Eye (tissue), 1 donor: Measurements from ENCODE around the gene PZP.
A peak's percentile ranks its signal among the peaks of the same experiment; 100 is the strongest.

ENCODE experiments used
- DNase-seq: peaks from one replicate; pipeline ENCODE4 v3.0.0-alpha.2; 2015

The PZP gene

GRCh38 chr12:9122091-9122609 lies 86.0 kb downstream of the PZP start:
- peak; percentile 12 for DNase-seq

GRCh38 chr12:9120487-9121184 lies 87.6 kb downstream of the PZP start:
- DNase-seq: no peak

- no peak for DNase-seq
These were observed 90.0 kb downstream of the PZP start for GRCh38 chr12:9118158-9118557.

- DNase-seq: peak; percentile 15
These were observed 92.2 kb downstream of the PZP start, which contains the start of gene A2M for GRCh38 chr12:9115731-9116559. A2M (minus strand) TSS chr12:9115919; CDS start chr12:9115849, 70 bp downstream.

- DNase-seq: no peak
These were observed 93.2 kb downstream of the PZP start for GRCh38 chr12:9114946-9115345.

- DNase-seq: no peak
These were observed 94.2 kb downstream of the PZP start for GRCh38 chr12:9113987-9114309.

- DNase-seq: no peak
These were observed 94.8 kb downstream of the PZP start for GRCh38 chr12:9113296-9113986.

- DNase-seq: no peak
These were observed 95.9 kb downstream of the PZP start for GRCh38 chr12:9112076-9112853.

GRCh38 chr12:9111525-9111924 lies 96.7 kb downstream of the PZP start:
- DNase-seq: no peak

GRCh38 chr12:9109737-9110491 lies 98.3 kb downstream of the PZP start:
- DNase-seq: no peak

GRCh38 chr12:9109213-9109522 lies 99.0 kb downstream of the PZP start:
- no peak for DNase-seq

GRCh38 chr12:9108504-9109212 lies 99.5 kb downstream of the PZP start:
- no peak for DNase-seq

GRCh38 chr12:9107542-9107873 lies 100.7 kb downstream of the PZP start:
- no peak for DNase-seq

GRCh38 chr12:9106610-9107541 lies 101.3 kb downstream of the PZP start:
- no peak for DNase-seq

GRCh38 chr12:9106067-9106466 lies 102.1 kb downstream of the PZP start:
- no peak for DNase-seq

GRCh38 chr12:9104767-9105423 lies 103.3 kb downstream of the PZP start:
- no peak for DNase-seq

- no peak for DNase-seq
These were observed 104.1 kb downstream of the PZP start for GRCh38 chr12:9104087-9104486.

GRCh38 chr12:9103050-9103849 lies 104.9 kb downstream of the PZP start:
- DNase-seq: no peak
